Loucy (cell line): ENCODE measurements around the gene ZNF784.

Experiments used
- H2AFZ ChIP-seq: fragments of 200-600 bp; sonication (generic); 2 replicates; pipeline ENCODE4 v1.6.0; 2016; ENCODE audit warnings: antibody characterized with exemption, mild to moderate bottlenecking, low read length, moderate library complexity
- H3F3A ChIP-seq: fragments of 200-600 bp; 2 replicates; pipeline ENCODE4 v1.6.0; 2016; ENCODE audit warnings: antibody characterized with exemption, low read depth, mild to moderate bottlenecking
- H3K27me3 ChIP-seq: fragments of 200-600 bp; sonication (generic); 2 replicates; pipeline ENCODE4 v1.6.1; 2014; ENCODE audit warnings: low read length, mild to moderate bottlenecking; ENCODE audit not compliant: insufficient read depth, poor library complexity, severe bottlenecking
- H3K36me3 ChIP-seq: fragments of 200-600 bp; sonication (generic); 2 replicates; pipeline ENCODE4 v1.6.1; 2016; ENCODE audit warnings: low read length; ENCODE audit not compliant: insufficient read depth
- H3K4me1 ChIP-seq: fragments of 200-600 bp; sonication (generic); 2 replicates; pipeline ENCODE4 v1.5.1; 2014; ENCODE audit warnings: low read length, mild to moderate bottlenecking; ENCODE audit not compliant: insufficient read depth, poor library complexity, severe bottlenecking
- H3K4me2 ChIP-seq: fragments of 200-600 bp; sonication (generic); 2 replicates; pipeline ENCODE4 v1.6.0; 2014; ENCODE audit warnings: antibody characterized with exemption, low read length, low read depth, mild to moderate bottlenecking; ENCODE audit not compliant: poor library complexity, severe bottlenecking
- H3K4me3 ChIP-seq: fragments of 200-600 bp; sonication (generic); 2 replicates; pipeline ENCODE4 v1.5.1; 2014; ENCODE audit warnings: low read length, mild to moderate bottlenecking, mixed read lengths; ENCODE audit not compliant: poor library complexity, severe bottlenecking
- H3K79me2 ChIP-seq: fragments of 200-600 bp; sonication (generic); 2 replicates; pipeline ENCODE4 v1.6.1; 2014; ENCODE audit warnings: low read length; ENCODE audit not compliant: insufficient read depth
- H3K9ac ChIP-seq: fragments of 200-600 bp; sonication (generic); 2 replicates; pipeline ENCODE4 v1.6.0; 2014; ENCODE audit warnings: mild to moderate bottlenecking, low read depth, low read length, moderate library complexity; ENCODE audit not compliant: poor library complexity, severe bottlenecking
- H3K9me2 ChIP-seq: fragments of 200-600 bp; sonication (generic); replicated peaks from 2 replicates; pipeline ENCODE4 v1.6.1; 2016; ENCODE audit warnings: low read depth, low read length, mixed read lengths
- H3K9me3 ChIP-seq: fragments of 200-600 bp; sonication (generic); 2 replicates; pipeline ENCODE4 v1.6.1; 2014; ENCODE audit warnings: mild to moderate bottlenecking, antibody characterized with exemption, low read length, low read depth; ENCODE audit not compliant: insufficient read depth
- H4K20me1 ChIP-seq: fragments of 200-600 bp; sonication (generic); 2 replicates; pipeline ENCODE4 v1.6.0; 2014; ENCODE audit warnings: antibody characterized with exemption, low read length, mild to moderate bottlenecking; ENCODE audit not compliant: insufficient read depth, poor library complexity, severe bottlenecking
- EZH2phosphoT487 ChIP-seq: fragments of 200-600 bp; IDR thresholded peaks from 2 replicates; pipeline ENCODE4 v1.6.1; 2018; ENCODE audit warnings: antibody characterized with exemption, mild to moderate bottlenecking, moderate library complexity, borderline replicate concordance
- TF ChIP-seq, protein P1 (sequence below): fragments of 200-600 bp; sonication (generic); conservative IDR thresholded peaks from 2 replicates; pipeline ENCODE4 v1.5.1; 2014; ENCODE audit warnings: mild to moderate bottlenecking, antibody characterized with exemption, low read length

ZNF784 gene

DNA sequence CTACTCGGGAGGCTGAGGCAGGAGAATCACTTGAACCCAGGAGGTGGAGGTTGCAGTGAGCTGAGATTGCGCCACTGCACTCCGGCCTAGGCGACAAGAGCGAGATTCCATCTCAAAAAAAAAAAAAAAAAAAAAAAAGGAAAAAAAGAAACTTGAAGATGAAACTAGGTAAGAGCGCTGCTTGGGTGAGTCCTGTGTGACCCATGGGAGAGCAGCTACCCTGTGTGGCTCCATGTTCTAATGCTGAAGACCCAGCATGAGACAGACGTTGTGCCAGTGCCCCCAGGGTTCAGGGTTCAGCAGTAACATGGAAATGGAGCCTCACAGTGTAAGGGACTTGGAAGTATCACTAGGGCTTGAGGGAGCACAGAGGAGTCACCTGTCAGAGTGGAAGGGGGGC is 5.9 kb downstream of the ZNF784 start:
- H3K4me1 ChIP-seq: peaks cover 6% of the 10 kb centered on the region
- H3F3A ChIP-seq: no peaks in the 10 kb centered on the region
- H3K9me3 ChIP-seq: no peaks in the 10 kb centered on the region
- H3K9ac ChIP-seq: no peak overlapping the region
- no peak for TF ChIP-seq EZH2phosphoT487
- TF ChIP-seq, protein P1, sequence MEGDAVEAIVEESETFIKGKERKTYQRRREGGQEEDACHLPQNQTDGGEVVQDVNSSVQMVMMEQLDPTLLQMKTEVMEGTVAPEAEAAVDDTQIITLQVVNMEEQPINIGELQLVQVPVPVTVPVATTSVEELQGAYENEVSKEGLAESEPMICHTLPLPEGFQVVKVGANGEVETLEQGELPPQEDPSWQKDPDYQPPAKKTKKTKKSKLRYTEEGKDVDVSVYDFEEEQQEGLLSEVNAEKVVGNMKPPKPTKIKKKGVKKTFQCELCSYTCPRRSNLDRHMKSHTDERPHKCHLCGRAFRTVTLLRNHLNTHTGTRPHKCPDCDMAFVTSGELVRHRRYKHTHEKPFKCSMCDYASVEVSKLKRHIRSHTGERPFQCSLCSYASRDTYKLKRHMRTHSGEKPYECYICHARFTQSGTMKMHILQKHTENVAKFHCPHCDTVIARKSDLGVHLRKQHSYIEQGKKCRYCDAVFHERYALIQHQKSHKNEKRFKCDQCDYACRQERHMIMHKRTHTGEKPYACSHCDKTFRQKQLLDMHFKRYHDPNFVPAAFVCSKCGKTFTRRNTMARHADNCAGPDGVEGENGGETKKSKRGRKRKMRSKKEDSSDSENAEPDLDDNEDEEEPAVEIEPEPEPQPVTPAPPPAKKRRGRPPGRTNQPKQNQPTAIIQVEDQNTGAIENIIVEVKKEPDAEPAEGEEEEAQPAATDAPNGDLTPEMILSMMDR: no peak
- H3K4me3 ChIP-seq: no peak overlapping the region
- H4K20me1 ChIP-seq: peaks cover 1% of the 10 kb centered on the region
- H3K4me2 ChIP-seq: no peak overlapping the region
- H3K27me3 ChIP-seq: no peaks in the 10 kb centered on the region
- no peaks in the 10 kb centered on the region for H3K9me2 ChIP-seq
- 0 out of 2 replicates have a peak, but pooled peaks cover 2% of the 10 kb centered on the region for H3K79me2 ChIP-seq
- no peak overlapping the region for H2AFZ ChIP-seq
- H3K36me3 ChIP-seq: peaks cover 14% of the 10 kb centered on the region; the same call in 1 of the 2 replicates

DNA sequence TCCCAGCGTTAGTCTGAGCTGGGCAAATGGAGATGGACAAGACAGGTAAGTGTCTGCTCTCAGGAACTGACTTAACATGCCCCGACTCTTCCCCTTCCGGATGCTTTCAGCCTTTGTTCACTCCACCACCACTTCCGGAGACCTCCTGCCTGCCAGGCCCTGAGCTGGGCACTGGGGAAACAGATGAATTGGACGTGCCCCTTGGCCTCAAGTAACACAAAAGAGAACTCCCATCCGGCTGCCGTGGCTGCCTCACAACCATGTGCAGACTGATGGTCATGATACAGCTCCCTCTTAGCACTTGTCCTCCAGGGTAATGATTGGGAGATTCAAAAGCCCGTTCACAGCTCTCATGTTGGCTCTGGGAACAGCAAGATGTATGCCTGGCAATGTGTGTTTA is 6.9 kb downstream of the ZNF784 start:
- H3K4me2 ChIP-seq: no peak overlapping the region
- TF ChIP-seq, protein P1: no peak
- TF ChIP-seq EZH2phosphoT487: no peak
- no peak overlapping the region for H3K4me3 ChIP-seq
- peaks cover 7% of the 10 kb centered on the region; the same call in 1 of the 2 replicates for H3K79me2 ChIP-seq
- no peaks in the 10 kb centered on the region for H3K27me3 ChIP-seq
- H3F3A ChIP-seq: no peaks in the 10 kb centered on the region
- no peaks in the 10 kb centered on the region for H3K9me2 ChIP-seq
- no peaks in the 10 kb centered on the region for H4K20me1 ChIP-seq
- peaks cover 14% of the 10 kb centered on the region; the same call in 1 of the 2 replicates for H3K36me3 ChIP-seq
- H3K4me1 ChIP-seq: peaks cover 6% of the 10 kb centered on the region
- no peak overlapping the region for H3K9ac ChIP-seq
- no peak overlapping the region for H2AFZ ChIP-seq
- no peaks in the 10 kb centered on the region for H3K9me3 ChIP-seq

DNA sequence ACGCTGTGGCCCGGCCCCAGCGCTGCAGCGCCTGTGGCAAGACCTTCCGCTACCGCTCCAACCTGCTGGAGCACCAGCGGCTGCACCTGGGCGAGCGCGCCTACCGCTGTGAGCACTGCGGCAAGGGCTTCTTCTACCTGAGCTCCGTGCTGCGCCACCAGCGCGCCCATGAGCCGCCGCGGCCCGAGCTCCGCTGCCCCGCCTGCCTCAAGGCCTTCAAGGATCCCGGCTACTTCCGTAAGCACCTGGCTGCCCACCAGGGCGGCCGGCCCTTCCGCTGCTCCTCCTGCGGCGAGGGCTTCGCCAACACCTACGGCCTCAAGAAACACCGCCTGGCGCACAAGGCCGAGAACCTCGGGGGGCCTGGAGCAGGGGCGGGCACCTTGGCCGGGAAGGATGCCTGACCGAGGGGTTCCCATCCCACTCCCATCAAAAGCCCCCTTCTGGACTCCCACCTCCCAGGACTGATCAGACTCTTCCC is 7.9 kb downstream of the ZNF784 start:
- Histone ChIP-seq H2AFZ (no peak overlapping the region), H3K9ac (no peak overlapping the region), H3K79me2 (peaks cover 14% of the 10 kb centered on the region; the same call in 1 of the 2 replicates), H3K27me3 (no peaks in the 10 kb centered on the region), H3K9me2 (no peaks in the 10 kb centered on the region), H3K4me3 (no peak overlapping the region), H3F3A (no peaks in the 10 kb centered on the region), H3K4me1 (peaks cover 6% of the 10 kb centered on the region), H3K4me2 (no peak overlapping the region), H3K9me3 (no peaks in the 10 kb centered on the region), H4K20me1 (peaks cover 8% of the 10 kb centered on the region), H3K36me3 (peaks cover 14% of the 10 kb centered on the region; the same call in 1 of the 2 replicates)
- TF ChIP-seq, protein P1: no peak
- no peak for TF ChIP-seq EZH2phosphoT487
